AG04450 (cell line): ENCODE measurements around the gene BCL2L12. TPM values are rescaled to one million over a fixed set of nuclear protein-coding genes. Genes with fewer than 3 reads are reported as not detected.

Experiments used
- CTCF ChIA-PET: fragments of 300-600, 350-600 bp; formaldehyde crosslinking; extraction: SDS; loops from one replicate; lab custom pipeline; 2022; ENCODE audit warnings: antibody characterized with exemption, inconsistent platforms; lab: Charles Lee
- POLR2A ChIA-PET: fragments of 350-600 bp; formaldehyde crosslinking; extraction: SDS; loops from one replicate; lab custom pipeline; 2021; ENCODE audit warnings: antibody characterized with exemption, inconsistent platforms; lab: Yijun Ruan, JAX
- DNase-seq: peaks from one replicate; pipeline ENCODE4 v3.0.0-alpha.2; 2011; ENCODE audit warnings: low read depth, low spot score
- H3K27ac ChIP-seq: one replicate; pipeline ENCODE4 v1.5.1; 2012; ENCODE audit warnings: low read depth, low read length, control low read depth
- H3K27me3 ChIP-seq: one replicate; pipeline ENCODE4 v1.6.0; 2012; ENCODE audit warnings: low read length; ENCODE audit not compliant: control insufficient read depth, insufficient read depth
- H3K4me3 ChIP-seq: 2 replicates; pipeline ENCODE4 v1.5.1; 2011; ENCODE audit warnings: mild to moderate bottlenecking, low read depth, low read length, control low read depth
- H3K9me3 ChIP-seq: 2 replicates; pipeline ENCODE4 v1.5.1; 2012; ENCODE audit warnings: low read length; ENCODE audit not compliant: control insufficient read depth, insufficient read depth
- CTCF ChIP-seq: IDR thresholded peaks from 2 replicates; pipeline ENCODE4 v1.5.1; 2011; ENCODE audit warnings: low read depth, low read length, control low read depth, inconsistent platforms
- polyA plus RNA-seq: library from polyadenylated mRNA; depleted of rRNA; stranded (reverse); fragments of >200 nt; gene quantifications from 2 replicates; pipeline ENCODE4 v1.2.3, GENCODE V29; 2011

Gene BCL2L12
- polyA plus RNA-seq, 1 experiment, result 8.8 TPM

GRCh38 chr19:49654581-49654980 is 11.2 kb upstream of the BCL2L12 start:
- ChIA-PET POLR2A (no interaction called here), CTCF (interaction anchor here (1.2 kb wide), 1 partner anchor 18 kb away, joined by 7 read pairs; no protein-coding TSS in a partner anchor)
- DNase-seq, result no peak
- Histone ChIP-seq H3K4me3 (no peak overlapping the region), H3K27ac (no peak overlapping the region), H3K27me3 (no peaks in the 10 kb centered on the region), H3K9me3 (no peaks in the 10 kb centered on the region; the same call in 1 of the 2 replicates)
- no peak for TF ChIP-seq CTCF

- H3K27me3 ChIP-seq, result no peaks in the 10 kb centered on the region
- ChIA-PET CTCF (interaction anchor here (0.8 to 1.2 kb wide), 2 partner anchors 17 kb away, joined by 3 to 7 read pairs; no protein-coding TSS in a partner anchor), POLR2A (no interaction called here)
- DNase-seq, result no peak
- no peak overlapping the region for H3K4me3 ChIP-seq
- no peak for TF ChIP-seq CTCF
- no peaks in the 10 kb centered on the region; the same call in 1 of the 2 replicates for H3K9me3 ChIP-seq
- no peak overlapping the region for H3K27ac ChIP-seq
Measured at GRCh38 chr19:49655570-49656455, 9.9 kb upstream of the BCL2L12 start.

GRCh38 chr19:49656456-49657109 is 9.2 kb upstream of the BCL2L12 start:
- POLR2A ChIA-PET, result no interaction called here
- H3K4me3 ChIP-seq, result no peak overlapping the region
- no peak for TF ChIP-seq CTCF
- no peak overlapping the region for H3K27ac ChIP-seq
- no peaks in the 10 kb centered on the region for H3K27me3 ChIP-seq
- H3K9me3 ChIP-seq, result no peaks in the 10 kb centered on the region
- no peak for DNase-seq
- CTCF ChIA-PET, result interaction anchor here (0.8 kb wide), 1 partner anchor 16 kb away, joined by 3 read pairs; no protein-coding TSS in a partner anchor

GRCh38 chr19:49657493-49658138 is 8.1 kb upstream of the BCL2L12 start:
- Histone ChIP-seq H3K9me3 (no peaks in the 10 kb centered on the region), H3K27me3 (no peaks in the 10 kb centered on the region), H3K27ac (no peak overlapping the region), H3K4me3 (no peak overlapping the region)
- CTCF ChIA-PET, result no interaction called here
- no peak for DNase-seq
- TF ChIP-seq CTCF, result no peak
- POLR2A ChIA-PET, result no interaction called here
